SKM-1 treated with dmso at 0.1 percent for 144 hours (cell line): Measurements from ENCODE around the gene GSG1L.

Experiments
- DNase-seq: peaks from one replicate; lab custom pipeline; 2025; ENCODE audit not compliant: unreplicated experiment; lab: John Stamatoyannopoulos, UW

Gene GSG1L

GRCh38 chr16:28067604-28068379 lies 4.3 kb upstream of the GSG1L start:
- DNase-seq, result no peak

GRCh38 chr16:28064706-28065249 lies 1.3 kb upstream of the GSG1L start:
- no peak for DNase-seq

- no peak for DNase-seq
Observed at GRCh38 chr16:28064150-28064549, 636 bp upstream of the GSG1L start.

- no peak for DNase-seq
Observed at GRCh38 chr16:28062847-28063521, 530 bp downstream of the GSG1L start.

- DNase-seq, result no peak
Observed at GRCh38 chr16:28062261-28062846, 1.2 kb downstream of the GSG1L start.

GRCh38 chr16:28061352-28062101 lies 2.0 kb downstream of the GSG1L start:
- DNase-seq, result no peak

- no peak for DNase-seq
Observed at GRCh38 chr16:28059841-28060575, 3.5 kb downstream of the GSG1L start.

- DNase-seq, result no peak
Observed at GRCh38 chr16:28058839-28059589, 4.5 kb downstream of the GSG1L start.

GRCh38 chr16:28057949-28058348 lies 5.6 kb downstream of the GSG1L start:
- no peak for DNase-seq

GRCh38 chr16:28053461-28053860 lies 10.1 kb downstream of the GSG1L start:
- DNase-seq, result no peak

GRCh38 chr16:28052274-28053128 lies 11.0 kb downstream of the GSG1L start:
- DNase-seq, result no peak

GRCh38 chr16:28051486-28051885 lies 12.0 kb downstream of the GSG1L start:
- no peak for DNase-seq

- no peak for DNase-seq
Observed at GRCh38 chr16:28042811-28043210, 20.7 kb downstream of the GSG1L start.

GRCh38 chr16:28041615-28042014 lies 21.9 kb downstream of the GSG1L start:
- no peak for DNase-seq

GRCh38 chr16:28040039-28040438 lies 23.5 kb downstream of the GSG1L start:
- no peak for DNase-seq

GRCh38 chr16:28039493-28039892 lies 24.0 kb downstream of the GSG1L start:
- DNase-seq, result no peak

GRCh38 chr16:28038409-28038808 lies 25.1 kb downstream of the GSG1L start:
- no peak for DNase-seq

- no peak for DNase-seq
Observed at GRCh38 chr16:28035866-28036393, 27.6 kb downstream of the GSG1L start.

- no peak for DNase-seq
Observed at GRCh38 chr16:28033870-28034269, 29.6 kb downstream of the GSG1L start.
